Brain pericyte (primary cell): Measurements from ENCODE around the gene ACADS.
"Not testable (repeated sequence)": the region's sequence is repeated elsewhere in the genome, so short reads cannot be mapped to it uniquely, and the experiment has no call there.

Experiments used
- DNase-seq: peaks from one replicate; pipeline ENCODE4 v3.0.0-alpha.2; 2012; ENCODE audit warnings: low read depth, low spot score

The ACADS gene

GRCh38 chr12:120726961-120727360, 1.3 kb downstream of the ACADS start:
- no peak for DNase-seq

- DNase-seq = not testable (repeated sequence)
These were observed 6.6 kb downstream of the ACADS start for GRCh38 chr12:120732198-120732597.

- DNase-seq = no peak
These were observed 7.9 kb downstream of the ACADS start for GRCh38 chr12:120733574-120733973.

GRCh38 chr12:120734210-120734609, 8.6 kb downstream of the ACADS start:
- no peak for DNase-seq

GRCh38 chr12:120735181-120735580, 9.6 kb downstream of the ACADS start:
- no peak for DNase-seq

- no peak for DNase-seq
These were observed 11.0 kb downstream of the ACADS start for GRCh38 chr12:120736404-120737331.

- DNase-seq = no peak
These were observed 12.1 kb downstream of the ACADS start for GRCh38 chr12:120737557-120738251.

- DNase-seq = no peak
These were observed 12.8 kb downstream of the ACADS start for GRCh38 chr12:120738252-120739030.

- DNase-seq = no peak
These were observed 13.6 kb downstream of the ACADS start for GRCh38 chr12:120739031-120739762.

GRCh38 chr12:120739821-120740613, 14.4 kb downstream of the ACADS start:
- DNase-seq = no peak

- no peak for DNase-seq
These were observed 15.2 kb downstream of the ACADS start for GRCh38 chr12:120740871-120741270.

- DNase-seq = no peak
These were observed 16.1 kb downstream of the ACADS start for GRCh38 chr12:120741476-120742421.

- no peak for DNase-seq
These were observed 19.4 kb downstream of the ACADS start for GRCh38 chr12:120744922-120745493.

GRCh38 chr12:120748242-120748641, 22.6 kb downstream of the ACADS start:
- DNase-seq = no peak

- no peak for DNase-seq
These were observed 23.6 kb downstream of the ACADS start for GRCh38 chr12:120749256-120749655.

- no peak for DNase-seq
These were observed 25.2 kb downstream of the ACADS start for GRCh38 chr12:120750806-120751205.

GRCh38 chr12:120751389-120751788, 25.8 kb downstream of the ACADS start:
- DNase-seq = no peak

- no peak for DNase-seq
These were observed 29.2 kb downstream of the ACADS start for GRCh38 chr12:120754792-120755191.

GRCh38 chr12:120755269-120755668, 29.6 kb downstream of the ACADS start:
- DNase-seq = no peak
